Activated CD4-positive, alpha-beta T cell treated with anti-CD3 and anti-CD28 coated beads for 24 hours (primary cell): Measurements from ENCODE around the gene VARS2.
"Not testable (repeated sequence)": the region's sequence is repeated elsewhere in the genome, so short reads cannot be mapped to it uniquely, and the experiment has no call there.

Source experiments
- DNase-seq, 2 donors: peaks; one replicate each; pipeline ENCODE4 v3.0.0-alpha.2; 2020; ENCODE audit warnings: low read depth in 2 of 2

Gene VARS2

DNA sequence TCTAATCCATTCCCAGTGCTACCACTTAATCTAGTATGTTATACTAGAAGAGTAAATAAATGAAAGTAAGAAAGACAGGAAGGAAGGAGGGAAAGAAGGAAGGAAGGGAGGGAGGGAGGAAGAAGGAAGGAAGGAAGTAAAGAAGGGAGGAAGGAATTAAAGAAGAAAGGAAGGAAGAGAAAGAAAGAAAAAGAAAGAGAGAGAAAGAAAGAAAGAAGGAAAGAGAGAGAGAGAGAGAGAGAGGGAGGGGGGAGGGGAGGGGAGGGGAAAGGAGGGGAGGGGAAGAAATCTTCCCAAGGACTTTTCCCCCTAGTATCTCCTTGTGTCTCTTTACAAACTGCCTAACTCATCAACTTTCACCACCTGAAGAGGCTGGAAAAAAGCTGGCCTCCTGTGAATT, 48.7 kb downstream of the VARS2 start:
- no peak for DNase-seq

- DNase-seq: no peak
Measured at GRCh38 chr6:30963641-30964040, 49.6 kb downstream of the VARS2 start.

- no peak for DNase-seq
Measured at GRCh38 chr6:30964075-30964474, 50.0 kb downstream of the VARS2 start.

- no peak for DNase-seq
Measured at GRCh38 chr6:30965140-30965601, 51.1 kb downstream of the VARS2 start.

GRCh38 chr6:30966154-30966553, 52.1 kb downstream of the VARS2 start:
- no peak for DNase-seq

DNA sequence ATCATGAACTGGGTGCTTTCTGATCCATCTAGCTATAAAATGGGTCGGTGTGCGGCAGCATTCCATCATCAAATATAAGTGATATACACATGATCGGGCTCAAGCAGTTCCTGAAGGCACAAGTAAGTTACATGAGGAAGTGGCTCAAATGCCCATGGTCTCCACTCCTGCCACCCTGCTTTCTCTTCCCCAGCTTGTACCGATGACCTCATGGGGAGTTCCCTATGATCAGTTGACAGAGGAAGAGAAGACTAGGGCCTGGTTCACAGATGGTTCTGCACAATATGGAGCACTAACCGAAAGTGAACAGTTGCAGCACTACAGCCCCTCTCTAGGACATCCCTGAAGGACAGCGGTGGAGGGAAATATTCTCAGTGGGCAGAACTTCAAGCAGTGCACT, 55.1 kb downstream of the VARS2 start:
- DNase-seq: not testable (repeated sequence)

GRCh38 chr6:30970946-30971345, 56.9 kb downstream of the VARS2 start:
- DNase-seq: no peak

GRCh38 chr6:30972816-30973215, 58.8 kb downstream of the VARS2 start:
- DNase-seq: no peak

DNA sequence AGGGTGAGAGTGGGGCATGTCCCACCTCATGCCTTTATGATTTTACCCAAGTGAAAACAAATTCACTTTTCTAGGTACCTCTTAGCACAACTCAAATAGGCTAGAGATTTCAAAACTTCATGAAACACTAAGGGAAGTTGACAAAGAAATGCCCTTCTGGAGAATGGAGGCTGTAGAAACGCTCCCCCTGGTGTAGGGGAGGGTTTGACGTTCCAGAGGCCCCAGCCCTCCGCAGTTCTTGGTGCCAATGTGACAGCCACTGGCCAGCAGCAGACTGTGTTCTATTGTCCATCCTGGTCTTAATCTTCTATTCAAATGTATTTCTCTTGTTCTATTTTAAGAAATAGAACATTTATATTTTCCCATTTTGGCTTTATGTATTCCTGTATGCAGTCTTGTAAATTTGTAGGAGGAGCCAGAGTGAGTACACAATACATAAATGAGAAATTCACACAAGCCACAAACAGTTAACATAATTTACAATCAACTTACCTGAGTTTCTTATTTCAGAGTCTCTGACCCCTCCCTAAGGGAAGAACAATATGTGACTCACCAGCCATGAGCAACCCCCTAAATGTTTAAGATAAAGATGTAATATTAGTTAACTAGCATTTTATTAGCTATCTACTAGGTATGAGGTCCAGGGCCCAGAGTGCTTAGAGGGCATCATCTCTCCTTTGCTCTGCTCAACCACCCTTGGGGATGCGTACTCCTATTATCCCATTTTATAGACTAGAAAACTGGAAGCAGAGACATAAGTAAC, 60.6 kb downstream of the VARS2 start:
- DNase-seq: no peak
